22Rv1 (cell line): ENCODE measurements around the gene GNL2.

ENCODE experiments used
- ZFX ChIP-seq: fragments of 450-650 bp; IDR thresholded peaks from 2 replicates; pipeline ENCODE4 v1.6.1; 2017; ENCODE audit warnings: antibody characterized with exemption, borderline replicate concordance
- TF ChIP-seq, protein P1 (sequence below): fragments of 450-650 bp; IDR thresholded peaks from 2 replicates; pipeline ENCODE4 v1.5.1; 2017; ENCODE audit warnings: mild to moderate bottlenecking

DNA sequence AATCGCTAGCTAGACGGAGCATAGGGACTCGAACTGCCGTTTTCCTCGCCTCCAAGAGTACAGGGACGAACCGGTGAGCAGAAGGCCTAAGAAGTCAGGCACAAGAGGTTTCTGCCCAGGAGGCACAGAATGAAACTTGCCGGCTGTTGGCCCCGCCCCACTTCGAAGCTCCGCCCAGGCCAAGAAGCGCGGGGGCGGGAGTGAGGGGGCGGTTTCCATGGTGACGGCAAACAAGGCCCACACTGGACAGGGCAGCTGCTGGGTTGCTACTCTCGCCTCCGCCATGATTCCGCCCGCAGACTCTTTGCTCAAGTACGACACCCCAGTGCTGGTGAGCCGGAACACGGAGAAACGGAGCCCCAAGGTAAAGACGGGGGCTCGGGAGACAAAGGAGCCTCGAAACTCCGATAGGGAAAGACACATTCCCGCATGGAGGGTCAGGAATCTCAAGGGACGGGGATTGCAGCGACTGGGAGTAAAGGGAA, 39.0 kb downstream of the GNL2 start, which contains the start of gene DNALI1:
- TF ChIP-seq, protein P1, sequence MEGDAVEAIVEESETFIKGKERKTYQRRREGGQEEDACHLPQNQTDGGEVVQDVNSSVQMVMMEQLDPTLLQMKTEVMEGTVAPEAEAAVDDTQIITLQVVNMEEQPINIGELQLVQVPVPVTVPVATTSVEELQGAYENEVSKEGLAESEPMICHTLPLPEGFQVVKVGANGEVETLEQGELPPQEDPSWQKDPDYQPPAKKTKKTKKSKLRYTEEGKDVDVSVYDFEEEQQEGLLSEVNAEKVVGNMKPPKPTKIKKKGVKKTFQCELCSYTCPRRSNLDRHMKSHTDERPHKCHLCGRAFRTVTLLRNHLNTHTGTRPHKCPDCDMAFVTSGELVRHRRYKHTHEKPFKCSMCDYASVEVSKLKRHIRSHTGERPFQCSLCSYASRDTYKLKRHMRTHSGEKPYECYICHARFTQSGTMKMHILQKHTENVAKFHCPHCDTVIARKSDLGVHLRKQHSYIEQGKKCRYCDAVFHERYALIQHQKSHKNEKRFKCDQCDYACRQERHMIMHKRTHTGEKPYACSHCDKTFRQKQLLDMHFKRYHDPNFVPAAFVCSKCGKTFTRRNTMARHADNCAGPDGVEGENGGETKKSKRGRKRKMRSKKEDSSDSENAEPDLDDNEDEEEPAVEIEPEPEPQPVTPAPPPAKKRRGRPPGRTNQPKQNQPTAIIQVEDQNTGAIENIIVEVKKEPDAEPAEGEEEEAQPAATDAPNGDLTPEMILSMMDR = no peak
- TF ChIP-seq ZFX = no peak
